GM19372 (cell line): ENCODE data around the gene MIEF1.
A peak's percentile ranks its signal among the peaks of the same experiment; 100 is the strongest.
"Not testable (repeated sequence)": the region's sequence is repeated elsewhere in the genome, so short reads cannot be mapped to it uniquely, and the experiment has no call there.

Experiments used
- ATAC-seq: cut with Tn5 transposase; IDR thresholded peaks from one replicate; pipeline ENCODE4 v1.9.1; 2021; ENCODE audit warnings: mild to moderate bottlenecking, low read depth, moderate library complexity; ENCODE audit not compliant: unreplicated experiment

The MIEF1 gene

GRCh38 chr22:39511226-39511625 lies 9.1 kb downstream of the MIEF1 start:
- no peak for ATAC-seq

GRCh38 chr22:39512026-39512425 lies 9.9 kb downstream of the MIEF1 start:
- ATAC-seq, result no peak

GRCh38 chr22:39513791-39514190 lies 11.7 kb downstream of the MIEF1 start:
- ATAC-seq, result no peak

GRCh38 chr22:39514373-39514973 lies 12.4 kb downstream of the MIEF1 start:
- no peak for ATAC-seq

- ATAC-seq, result no peak
These were observed 13.4 kb downstream of the MIEF1 start for GRCh38 chr22:39515266-39516050.

- no peak for ATAC-seq
These were observed 15.4 kb downstream of the MIEF1 start for GRCh38 chr22:39517470-39517869.

- no peak for ATAC-seq
These were observed 16.2 kb downstream of the MIEF1 start for GRCh38 chr22:39518144-39518786.

GRCh38 chr22:39518996-39519680 lies 17.0 kb downstream of the MIEF1 start:
- no peak for ATAC-seq

GRCh38 chr22:39519681-39520225 lies 17.7 kb downstream of the MIEF1 start:
- peak; percentile 59 for ATAC-seq

GRCh38 chr22:39520226-39521105 lies 18.4 kb downstream of the MIEF1 start, which contains the start of gene ATF4:
Gene ATF4 (plus strand): TSS chr22:39520562. CDS start chr22:39521446, 884 bp downstream.
- peak; percentile 52 for ATAC-seq

- ATAC-seq, result not testable (repeated sequence)
These were observed 19.2 kb downstream of the MIEF1 start for GRCh38 chr22:39521106-39521885.

GRCh38 chr22:39522091-39522490 lies 20.0 kb downstream of the MIEF1 start:
- ATAC-seq, result not testable (repeated sequence)

- no peak for ATAC-seq
These were observed 20.6 kb downstream of the MIEF1 start for GRCh38 chr22:39522567-39523300.

- no peak for ATAC-seq
These were observed 22.1 kb downstream of the MIEF1 start for GRCh38 chr22:39524089-39524752.

GRCh38 chr22:39524753-39525657 lies 22.9 kb downstream of the MIEF1 start:
- no peak for ATAC-seq

GRCh38 chr22:39525658-39525975 lies 23.5 kb downstream of the MIEF1 start:
- no peak for ATAC-seq

- no peak for ATAC-seq
These were observed 24.7 kb downstream of the MIEF1 start for GRCh38 chr22:39526736-39527171.
